ES-I3 (cell line): ENCODE measurements around the gene WWP2.

Experiments used
- H3K36me3 ChIP-seq: 2 replicates; pipeline ENCODE4 v1.6.1; 2013; ENCODE audit warnings: mild to moderate bottlenecking, low read length, control low read depth, moderate library complexity; ENCODE audit not compliant: insufficient read depth
- H3K4me1 ChIP-seq: 2 replicates; pipeline ENCODE4 v1.6.1; 2013; ENCODE audit warnings: mild to moderate bottlenecking, control low read depth, low read length; ENCODE audit not compliant: insufficient read depth
- H3K9ac ChIP-seq: 2 replicates; pipeline ENCODE4 v1.6.1; 2013; ENCODE audit warnings: low read depth, mild to moderate bottlenecking, low read length, moderate library complexity
- H3K9me3 ChIP-seq: 2 replicates; pipeline ENCODE4 v1.6.1; 2013; ENCODE audit warnings: mild to moderate bottlenecking, low read length, moderate library complexity; ENCODE audit not compliant: control insufficient read depth, insufficient read depth

Gene WWP2

GRCh38 chr16:69859105-69859989 lies 97.2 kb downstream of the WWP2 start:
- no peaks in the 10 kb centered on the region for H3K9me3 ChIP-seq
- no peak overlapping the region for H3K9ac ChIP-seq
- no peaks in the 10 kb centered on the region for H3K36me3 ChIP-seq
- H3K4me1 ChIP-seq: no peaks in the 10 kb centered on the region

DNA sequence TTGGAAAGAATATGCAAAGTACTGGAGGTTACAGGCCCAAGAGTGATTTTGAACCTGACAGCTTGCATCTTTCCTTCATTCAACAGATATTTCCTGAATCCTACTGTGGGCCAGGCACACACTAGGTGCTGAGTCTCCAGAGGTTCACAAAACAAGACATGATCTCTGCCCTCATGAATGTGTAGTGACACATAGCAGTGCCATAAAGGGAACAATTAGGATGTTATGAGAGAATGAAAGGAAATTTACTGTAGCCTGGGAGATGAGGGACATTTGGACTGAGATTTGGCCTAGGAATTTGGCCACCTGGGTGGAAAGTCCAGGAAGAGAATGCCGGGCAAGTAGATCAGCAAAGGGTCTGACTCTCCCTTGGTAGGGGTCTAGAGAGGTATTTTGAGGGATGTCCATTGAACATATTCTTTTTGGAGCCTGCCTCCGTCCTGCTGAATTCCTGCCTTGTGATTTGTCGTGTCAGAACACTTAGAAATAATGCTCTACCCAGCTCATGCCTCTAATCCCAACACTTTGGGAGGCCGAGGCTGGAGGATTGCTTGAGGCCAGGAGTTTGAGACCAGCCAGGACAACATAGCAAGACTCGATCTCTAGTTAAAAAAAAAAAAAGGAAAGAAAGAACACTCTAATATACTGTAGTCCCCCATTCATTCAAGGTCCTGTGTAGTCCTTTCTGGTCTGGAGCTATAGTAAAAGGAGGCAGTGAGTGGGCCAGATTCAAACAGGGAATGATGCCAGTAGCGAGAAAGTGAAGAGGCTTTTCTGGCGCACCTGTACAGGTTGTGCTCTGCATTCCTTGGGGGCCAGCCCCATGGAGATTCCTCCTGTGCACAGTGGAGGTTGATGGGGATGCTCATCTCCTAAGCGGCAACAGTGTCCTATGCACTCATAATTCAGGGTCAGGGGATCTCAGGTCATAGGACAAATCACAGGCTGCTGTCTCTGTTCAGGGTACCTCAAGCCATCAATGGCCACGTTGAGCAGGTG lies 98.4 kb downstream of the WWP2 start:
- no peaks in the 10 kb centered on the region for H3K36me3 ChIP-seq
- H3K4me1 ChIP-seq: no peaks in the 10 kb centered on the region
- no peak overlapping the region for H3K9ac ChIP-seq
- H3K9me3 ChIP-seq: no peaks in the 10 kb centered on the region

GRCh38 chr16:69861292-69862030 lies 99.3 kb downstream of the WWP2 start:
- H3K4me1 ChIP-seq: no peaks in the 10 kb centered on the region
- no peaks in the 10 kb centered on the region for H3K9me3 ChIP-seq
- H3K9ac ChIP-seq: no peak overlapping the region
- no peaks in the 10 kb centered on the region for H3K36me3 ChIP-seq

DNA sequence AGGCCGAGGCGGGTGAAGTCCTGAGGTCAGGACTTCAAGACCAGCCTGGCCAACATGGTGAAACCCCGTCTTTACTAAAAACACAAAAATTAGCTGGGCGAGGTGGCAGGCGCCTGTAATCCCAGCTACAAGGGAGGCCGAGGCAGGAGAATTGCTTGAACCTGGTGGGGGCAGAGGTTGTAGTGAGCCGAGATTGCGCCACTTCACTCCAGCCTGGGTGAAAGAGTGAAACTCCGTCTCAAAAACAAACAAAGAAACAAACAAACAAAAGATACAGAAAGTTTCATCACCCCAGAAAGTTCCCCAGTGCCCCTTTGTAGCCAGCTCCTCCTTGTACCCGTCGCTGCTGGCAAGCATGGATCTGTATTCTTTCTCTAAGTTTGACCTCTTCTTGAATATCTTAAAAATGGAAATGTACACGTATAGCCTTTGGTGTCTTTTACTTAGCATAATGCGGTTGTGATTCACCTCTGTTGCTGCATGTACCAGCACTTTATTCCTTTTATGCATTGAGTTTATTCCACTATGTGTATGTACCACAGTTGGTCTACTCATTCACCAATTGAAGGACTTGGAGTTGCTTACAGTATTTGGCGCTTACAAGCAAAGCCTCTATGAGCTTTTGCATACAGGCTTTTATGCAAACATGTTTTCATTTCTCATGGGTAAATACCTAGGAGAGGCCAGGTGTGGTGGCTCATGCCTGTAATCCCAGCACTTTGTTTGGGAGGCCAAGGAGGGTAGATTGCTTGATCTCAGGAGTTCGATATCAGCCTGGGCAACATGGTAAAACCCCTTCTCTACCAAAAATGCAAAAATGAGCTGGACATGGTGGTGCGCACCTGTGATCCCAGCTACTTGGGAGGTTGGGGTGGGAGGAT lies 101.5 kb downstream of the WWP2 start:
- Histone ChIP-seq H3K4me1 (no peaks in the 10 kb centered on the region), H3K9ac (no peak overlapping the region), H3K36me3 (no peaks in the 10 kb centered on the region; the same call in 1 of the 2 replicates), H3K9me3 (no peaks in the 10 kb centered on the region; the same call in 1 of the 2 replicates)

- H3K4me1 ChIP-seq: no peaks in the 10 kb centered on the region
- H3K9ac ChIP-seq: no peak overlapping the region
- no peaks in the 10 kb centered on the region; the same call in 1 of the 2 replicates for H3K9me3 ChIP-seq
- no peaks in the 10 kb centered on the region; the same call in 1 of the 2 replicates for H3K36me3 ChIP-seq
Observed at GRCh38 chr16:69865701-69866100, 103.6 kb downstream of the WWP2 start.

DNA sequence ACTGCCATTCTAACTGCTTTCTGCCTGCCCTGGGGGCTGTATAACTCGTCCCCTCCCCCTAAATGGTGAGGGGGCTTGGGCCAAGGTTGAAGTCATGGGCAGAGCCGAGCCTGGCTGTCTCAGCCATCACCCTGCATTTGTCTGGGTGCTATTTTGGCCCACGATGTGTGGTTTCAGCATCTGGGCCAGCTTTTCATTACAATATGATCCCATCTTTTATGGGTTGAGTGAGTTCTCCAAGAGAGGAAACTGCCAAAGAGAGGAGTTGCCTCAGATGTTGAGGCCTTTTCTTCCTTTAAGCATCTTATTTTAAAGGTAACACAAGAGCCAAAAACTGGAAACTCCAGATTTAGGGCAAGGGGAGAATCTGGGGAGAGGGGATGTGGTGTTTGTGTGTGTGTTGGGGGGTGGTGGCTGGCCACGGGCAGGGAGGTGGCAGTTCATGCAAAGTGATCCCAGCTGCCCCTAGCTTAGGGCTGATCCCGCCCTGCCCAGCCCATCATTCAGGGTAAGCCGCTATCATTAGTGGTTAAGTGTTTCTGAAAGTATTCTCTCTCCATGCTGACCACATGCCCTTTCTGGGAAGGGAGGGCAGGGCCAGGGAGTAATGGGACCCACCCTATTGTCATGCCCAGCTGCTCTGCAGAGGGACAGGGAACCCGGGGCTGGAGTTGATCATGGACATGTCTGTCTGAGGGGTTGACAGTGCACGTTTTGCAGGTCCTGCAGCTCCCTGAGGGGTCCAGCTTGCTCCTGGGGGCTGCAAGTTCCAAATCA lies 105.8 kb downstream of the WWP2 start:
- no peaks in the 10 kb centered on the region for H3K4me1 ChIP-seq
- H3K36me3 ChIP-seq: no peaks in the 10 kb centered on the region; the same call in none of the 2 replicates
- no peaks in the 10 kb centered on the region; the same call in 1 of the 2 replicates for H3K9me3 ChIP-seq
- no peak overlapping the region for H3K9ac ChIP-seq

DNA sequence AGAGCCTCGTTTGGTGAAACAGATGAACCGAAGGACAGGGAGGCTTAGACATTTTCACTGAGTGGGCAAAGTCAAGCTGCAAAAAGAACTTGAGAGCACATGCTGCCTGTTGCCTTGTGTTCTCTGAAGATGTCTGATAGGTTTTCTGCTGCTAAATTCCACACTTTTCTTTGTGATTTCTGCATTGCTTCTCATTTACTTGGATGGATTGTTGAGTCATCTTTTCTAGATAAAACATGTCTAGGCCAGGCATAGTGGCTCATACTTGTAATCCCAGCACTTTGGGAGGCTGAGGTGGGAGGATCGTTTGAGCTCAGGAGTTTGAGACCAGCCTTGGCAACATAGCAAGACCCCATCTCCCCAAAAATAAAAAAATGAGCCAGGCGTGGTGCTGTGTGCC lies 108.6 kb downstream of the WWP2 start:
- Histone ChIP-seq H3K9me3 (no peaks in the 10 kb centered on the region; the same call in 1 of the 2 replicates), H3K4me1 (no peaks in the 10 kb centered on the region), H3K36me3 (no peaks in the 10 kb centered on the region; the same call in none of the 2 replicates), H3K9ac (no peak overlapping the region)

DNA sequence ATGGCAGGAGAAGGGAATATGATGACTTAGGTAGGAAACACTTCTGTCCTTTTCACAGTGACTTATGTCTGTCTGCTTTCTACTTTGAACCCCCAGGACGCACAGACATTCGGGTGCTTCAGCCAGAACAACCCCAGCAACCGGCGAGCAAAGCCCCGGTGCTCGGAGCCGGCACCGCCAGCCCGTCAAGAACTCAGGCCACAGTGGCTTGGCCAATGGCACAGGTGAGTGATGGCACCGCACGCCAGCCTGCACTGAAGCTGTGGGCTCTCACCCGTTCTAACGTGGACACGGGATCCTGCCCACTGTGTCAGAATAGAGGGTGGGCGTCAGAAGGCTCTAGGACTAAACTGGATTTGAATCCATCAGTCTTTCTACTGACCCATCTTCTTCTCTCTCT lies 109.6 kb downstream of the WWP2 start:
- Histone ChIP-seq H3K9me3 (no peaks in the 10 kb centered on the region; the same call in 1 of the 2 replicates), H3K36me3 (no peaks in the 10 kb centered on the region; the same call in none of the 2 replicates), H3K9ac (no peak overlapping the region), H3K4me1 (no peaks in the 10 kb centered on the region)

DNA sequence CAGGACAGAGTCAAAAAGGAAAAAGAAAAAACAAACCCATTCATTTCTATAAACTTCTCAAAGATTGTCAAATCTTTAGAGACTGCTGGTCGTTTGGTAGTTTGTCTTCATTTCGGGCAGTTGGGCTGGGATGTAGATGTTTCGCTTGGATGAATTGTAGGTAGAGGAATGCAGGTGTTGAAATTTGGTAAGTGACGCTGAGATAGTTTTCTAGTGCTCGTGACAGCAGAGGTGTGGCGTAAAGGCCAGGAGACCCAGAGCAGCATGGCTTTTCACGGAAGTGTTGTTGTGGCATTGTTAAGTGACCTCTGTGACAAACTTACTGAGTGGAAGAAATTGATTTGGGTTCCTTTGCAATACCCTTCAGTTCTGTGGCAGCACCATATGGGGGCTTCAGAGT lies 110.8 kb downstream of the WWP2 start:
- Histone ChIP-seq H3K9me3 (no peaks in the 10 kb centered on the region; the same call in 1 of the 2 replicates), H3K9ac (no peak overlapping the region), H3K4me1 (no peaks in the 10 kb centered on the region), H3K36me3 (no peaks in the 10 kb centered on the region; the same call in none of the 2 replicates)

DNA sequence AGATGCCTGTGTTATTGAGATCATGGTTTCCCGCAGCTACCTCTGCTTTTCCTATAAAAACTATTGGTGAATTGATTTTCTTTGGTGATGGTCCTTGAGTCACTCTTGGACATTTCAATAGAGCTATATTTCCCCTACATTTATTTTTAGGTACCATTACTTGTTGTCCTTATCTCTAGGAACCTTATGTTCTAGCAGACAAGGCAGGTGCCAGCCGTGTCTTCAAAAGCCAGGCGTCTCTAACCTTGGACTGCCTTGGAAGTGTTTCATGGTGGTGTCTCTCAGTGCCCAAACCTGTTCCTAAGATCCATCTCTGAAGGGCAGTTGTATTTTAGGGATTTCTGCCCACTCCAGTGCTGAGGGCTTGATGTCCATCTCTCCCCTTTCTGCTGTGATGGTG lies 111.7 kb downstream of the WWP2 start:
- H3K9me3 ChIP-seq: no peaks in the 10 kb centered on the region; the same call in 1 of the 2 replicates
- no peaks in the 10 kb centered on the region for H3K4me1 ChIP-seq
- H3K9ac ChIP-seq: no peak overlapping the region
- no peaks in the 10 kb centered on the region; the same call in 1 of the 2 replicates for H3K36me3 ChIP-seq

GRCh38 chr16:69874271-69874670 lies 112.1 kb downstream of the WWP2 start:
- H3K4me1 ChIP-seq: no peaks in the 10 kb centered on the region
- no peaks in the 10 kb centered on the region for H3K9me3 ChIP-seq
- no peaks in the 10 kb centered on the region; the same call in 1 of the 2 replicates for H3K36me3 ChIP-seq
- no peak overlapping the region for H3K9ac ChIP-seq

- no peaks in the 10 kb centered on the region for H3K4me1 ChIP-seq
- no peaks in the 10 kb centered on the region for H3K9me3 ChIP-seq
- no peak overlapping the region for H3K9ac ChIP-seq
- H3K36me3 ChIP-seq: no peaks in the 10 kb centered on the region; the same call in 1 of the 2 replicates
Observed at GRCh38 chr16:69880640-69881133, 118.6 kb downstream of the WWP2 start.
